Stimulated activated CD4-positive, alpha-beta T cell treated with anti-CD3 and anti-CD28 coated beads, TNF-alpha, amount 100 ng/mL, for 1 hour (primary cell): ENCODE measurements around the gene FLNB.

Experiments used
- DNase-seq, 3 donors: peaks; one replicate each; pipeline ENCODE4 v3.0.0-alpha.2; 2020; ENCODE audit warnings: low read depth in 3 of 3, low spot score in 1 of 3

Gene FLNB

GRCh38 chr3:58178528-58179234 lies 170.5 kb downstream of the FLNB start:
- DNase-seq, result no peak

GRCh38 chr3:58179235-58180098 lies 171.2 kb downstream of the FLNB start:
- no peak for DNase-seq

GRCh38 chr3:58180099-58180880 lies 172.1 kb downstream of the FLNB start:
- DNase-seq, result no peak

- DNase-seq, result no peak
Measured at GRCh38 chr3:58180940-58181587, 172.8 kb downstream of the FLNB start.

GRCh38 chr3:58183221-58183620 lies 175.0 kb downstream of the FLNB start:
- DNase-seq, result no peak

- no peak for DNase-seq
Measured at GRCh38 chr3:58183891-58184290, 175.7 kb downstream of the FLNB start.

GRCh38 chr3:58184309-58184981 lies 176.2 kb downstream of the FLNB start:
- no peak for DNase-seq

GRCh38 chr3:58184982-58185360 lies 176.7 kb downstream of the FLNB start:
- no peak for DNase-seq

- DNase-seq, result no peak
Measured at GRCh38 chr3:58188173-58188564, 179.9 kb downstream of the FLNB start.

GRCh38 chr3:58188921-58189451 lies 180.8 kb downstream of the FLNB start:
- DNase-seq, result no peak

- no peak for DNase-seq
Measured at GRCh38 chr3:58189691-58190090, 181.5 kb downstream of the FLNB start.

- DNase-seq, result no peak
Measured at GRCh38 chr3:58190291-58190690, 182.1 kb downstream of the FLNB start.

GRCh38 chr3:58190882-58191281 lies 182.7 kb downstream of the FLNB start:
- DNase-seq, result no peak

- DNase-seq, result no peak
Measured at GRCh38 chr3:58191361-58191991, 183.3 kb downstream of the FLNB start.

- no peak for DNase-seq
Measured at GRCh38 chr3:58192069-58192468, 183.8 kb downstream of the FLNB start.

- no peak for DNase-seq
Measured at GRCh38 chr3:58193682-58194407, 185.6 kb downstream of the FLNB start.

- DNase-seq, result no peak
Measured at GRCh38 chr3:58197588-58197987, 189.4 kb downstream of the FLNB start.

GRCh38 chr3:58198362-58198761 lies 190.1 kb downstream of the FLNB start:
- DNase-seq, result no peak

- DNase-seq, result no peak
Measured at GRCh38 chr3:58198804-58199203, 190.6 kb downstream of the FLNB start.
